Prostate gland (tissue), 2 donors: ENCODE data around the gene FNBP1L. TPM values are rescaled to one million over a fixed set of nuclear protein-coding genes. Genes with fewer than 3 reads are reported as not detected.

Source experiments
- DNase-seq: peaks from one replicate; pipeline ENCODE4 v3.0.0-alpha.2; 2019; ENCODE audit warnings: low spot score
- H3K27ac ChIP-seq, 2 donors: fragments of 200-600 bp; sonication (generic); 2 replicates each; pipeline ENCODE4 v1.5.1; 2017 to 2019
- H3K27me3 ChIP-seq: fragments of 200-600 bp; sonication (generic); replicated peaks from 2 replicates; pipeline ENCODE4 v1.5.1; 2019; ENCODE audit not compliant: insufficient read depth
- H3K36me3 ChIP-seq, 2 donors: fragments of 200-600 bp; sonication (generic); 1 replicate in 1 of 2; 2 replicates in 1 of 2; pipeline versions ENCODE4 v1.5.1 to v1.8.1; 2017 to 2019
- H3K4me1 ChIP-seq: fragments of 200-600 bp; sonication (generic); replicated peaks from 2 replicates; pipeline ENCODE4 v1.5.1; 2019
- H3K4me3 ChIP-seq, 2 donors: fragments of 200-600 bp; sonication (generic); 2 replicates each; pipeline ENCODE4 v1.5.1; 2017 to 2019
- H3K9me3 ChIP-seq: fragments of 200-600 bp; sonication (generic); 2 replicates; pipeline ENCODE4 v1.5.1; 2017
- CTCF ChIP-seq, 4 experiments: fragments of 200-600 bp in 2 of 4; fragments of 450-650 bp in 2 of 4; sonication (generic) in 2 of 4; IDR thresholded peaks; 1 replicate in 3 of 4; 2 replicates in 1 of 4; pipeline ENCODE4 v1.5.1; 2016 to 2019; ENCODE audit warnings: antibody characterized with exemption in 4 of 4, mild to moderate bottlenecking in 2 of 4, moderate library complexity in 2 of 4
- POLR2A ChIP-seq: fragments of 450-650 bp; IDR thresholded peaks from one replicate; pipeline ENCODE4 v1.6.1; 2016; ENCODE audit warnings: antibody characterized with exemption, mild to moderate bottlenecking
- POLR2AphosphoS5 ChIP-seq: sonication (generic); formaldehyde crosslinking; IDR thresholded peaks from one replicate; pipeline ENCODE4 v1.6.1; 2017; ENCODE audit warnings: antibody characterized with exemption
- WGBS: methylation state at CpG from one replicate; pipeline ENCODE4 v1.1.5; 2018; 5-methylcytosine and 5-hydroxymethylcytosine counted together
- intact Hi-C: fragments of 100-400 bp; cut with DNase I; formaldehyde crosslinking; loops from one replicate; pipeline ENCODE4 v1.14.2; 2022
- total RNA-seq, 2 donors: library from RNA; depleted of rRNA; stranded (reverse); fragments of >200 nt; gene quantifications; one replicate each; pipeline ENCODE4 v1.1.0, GENCODE V29; 2016

FNBP1L gene
- total RNA-seq, 2 donors from 2014 or later: 41.1 to 49.7 TPM

- intact Hi-C loops: loop anchor here (10.0 kb wide), 1 partner anchor 243 kb away; the partner anchor contains the start of gene BCAR3
- Histone ChIP-seq H3K27ac (no peak overlapping the region), H3K36me3 (no peaks in the 10 kb centered on the region), H3K9me3 (no peaks in the 10 kb centered on the region), H3K4me3 (no peak overlapping the region), H3K4me1 (no peaks in the 10 kb centered on the region), H3K27me3 (no peaks in the 10 kb centered on the region)
- no peak for DNase-seq
- TF ChIP-seq POLR2A (no peak), CTCF (IDR thresholded peaks at IDR 0.05) (no peak), POLR2AphosphoS5 (no peak)
Observed at GRCh38 chr1:93441589-93441988, 6.3 kb upstream of the FNBP1L start.

GRCh38 chr1:93442008-93442666 is 5.8 kb upstream of the FNBP1L start:
- no peak overlapping the region for H3K27ac ChIP-seq

GRCh38 chr1:93442741-93443140 is 5.2 kb upstream of the FNBP1L start:
- no peaks in the 10 kb centered on the region for H3K27me3 ChIP-seq
- H3K4me3 ChIP-seq: no peak overlapping the region
- no peak for DNase-seq
- TF ChIP-seq CTCF (IDR thresholded peaks at IDR 0.05): no peak
- no peak for TF ChIP-seq POLR2AphosphoS5
- TF ChIP-seq POLR2A: no peak
- no peaks in the 10 kb centered on the region for H3K9me3 ChIP-seq
- no peaks in the 10 kb centered on the region for H3K36me3 ChIP-seq
- no peaks in the 10 kb centered on the region for H3K4me1 ChIP-seq
- H3K27ac ChIP-seq: no peak overlapping the region
- 69% methylated on average over 1 of the region's 1 CpG for WGBS
- intact Hi-C loops: loop anchor here (10.0 kb wide), 1 partner anchor 242 kb away; the partner anchor contains the start of gene BCAR3

More at GRCh38 chr1:93442008-93442666, 5.8 kb upstream of the FNBP1L start:
- 58% methylated on average over 11 of the region's 11 CpGs for WGBS
- intact Hi-C loops: loop anchor here (10.0 kb wide), 1 partner anchor 243 kb away; the partner anchor contains the start of gene BCAR3
- TF ChIP-seq CTCF (IDR thresholded peaks at IDR 0.05) (no peak), POLR2A (no peak), POLR2AphosphoS5 (no peak)
- Histone ChIP-seq H3K27me3 (no peaks in the 10 kb centered on the region), H3K36me3 (no peaks in the 10 kb centered on the region), H3K9me3 (no peaks in the 10 kb centered on the region), H3K4me1 (no peaks in the 10 kb centered on the region), H3K4me3 (no peak overlapping the region)
- no peak for DNase-seq

- no peak overlapping the region for H3K4me3 ChIP-seq
- no peak for DNase-seq
- no peaks in the 10 kb centered on the region for H3K36me3 ChIP-seq
- intact Hi-C loops: loop anchor here (10.0 kb wide), 1 partner anchor 241 kb away; the partner anchor contains the start of gene BCAR3
- no peaks in the 10 kb centered on the region for H3K27me3 ChIP-seq
- no peak for TF ChIP-seq POLR2A
- TF ChIP-seq POLR2AphosphoS5: no peak
- TF ChIP-seq CTCF (IDR thresholded peaks at IDR 0.05): no peak
- H3K4me1 ChIP-seq: no peaks in the 10 kb centered on the region
- H3K27ac ChIP-seq: no peak overlapping the region
- no peaks in the 10 kb centered on the region for H3K9me3 ChIP-seq
Observed at GRCh38 chr1:93443454-93443853, 4.5 kb upstream of the FNBP1L start.
